NCI-H187 treated with DMSO at 0.1 percent for 48 hours (cell line): ENCODE data around the gene TMC3.
A peak's percentile ranks its signal among the peaks of the same experiment; 100 is the strongest.
"Not testable (repeated sequence)": the region's sequence is repeated elsewhere in the genome, so short reads cannot be mapped to it uniquely, and the experiment has no call there.

ENCODE experiments used
- DNase-seq: peaks from one replicate; lab custom pipeline; 2025; lab: John Stamatoyannopoulos, UW

TMC3 gene

DNA sequence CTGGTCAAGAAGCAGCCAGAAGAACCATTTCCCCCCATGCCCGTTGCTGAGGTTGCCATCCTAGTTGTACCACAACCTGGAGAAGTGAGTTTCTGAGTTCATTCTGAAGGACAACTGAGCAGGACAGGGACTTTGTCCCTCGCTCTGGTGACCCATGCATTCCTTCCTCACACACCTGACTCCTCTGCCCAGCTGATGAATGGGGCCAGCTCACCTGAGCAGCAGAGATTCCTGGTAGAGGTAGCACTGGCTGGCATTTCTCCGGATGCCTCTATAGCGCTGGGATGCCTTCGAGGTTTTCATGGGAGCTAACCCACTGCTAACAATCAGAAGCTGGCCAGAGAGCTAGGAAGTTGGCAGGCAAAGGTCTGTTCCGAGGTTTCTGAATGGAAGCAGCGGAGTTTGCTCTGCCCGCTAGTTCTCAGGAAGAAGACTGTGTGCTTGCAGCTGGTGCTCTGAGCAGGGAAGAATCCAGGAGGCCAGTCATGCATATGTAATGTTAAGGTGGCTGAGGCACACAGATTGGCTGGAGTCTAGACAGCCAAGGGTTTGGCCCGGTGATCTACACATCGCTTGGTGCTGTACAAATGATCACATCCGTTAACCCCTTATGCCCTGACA is at the start of gene TMC3:
Gene TMC3 (minus strand): TSS at position 439 of the 621 bp plus-strand sequence. CDS start 136 bp downstream, at position 303.
- DNase-seq, result no peak

DNA sequence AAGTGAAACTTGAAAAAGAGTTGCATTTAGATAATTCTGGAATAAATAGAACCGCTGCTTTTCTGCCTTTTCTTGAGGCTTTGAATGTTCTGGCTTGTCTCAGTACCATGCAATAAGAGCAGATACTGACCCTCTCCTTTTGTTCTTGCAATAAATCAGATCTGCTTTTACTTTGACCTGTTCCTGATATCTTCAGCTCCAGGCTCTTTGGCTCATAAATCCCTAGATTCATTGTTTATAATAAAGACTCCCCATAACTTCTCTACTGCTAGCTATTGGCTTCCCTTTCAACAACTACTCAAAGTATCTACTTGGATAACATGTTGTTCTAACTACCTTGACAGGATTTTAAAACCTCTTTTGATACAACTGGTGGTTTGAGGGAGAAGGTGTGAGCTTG is 47.4 kb upstream of the TMC3 start:
- DNase-seq, result no peak

DNA sequence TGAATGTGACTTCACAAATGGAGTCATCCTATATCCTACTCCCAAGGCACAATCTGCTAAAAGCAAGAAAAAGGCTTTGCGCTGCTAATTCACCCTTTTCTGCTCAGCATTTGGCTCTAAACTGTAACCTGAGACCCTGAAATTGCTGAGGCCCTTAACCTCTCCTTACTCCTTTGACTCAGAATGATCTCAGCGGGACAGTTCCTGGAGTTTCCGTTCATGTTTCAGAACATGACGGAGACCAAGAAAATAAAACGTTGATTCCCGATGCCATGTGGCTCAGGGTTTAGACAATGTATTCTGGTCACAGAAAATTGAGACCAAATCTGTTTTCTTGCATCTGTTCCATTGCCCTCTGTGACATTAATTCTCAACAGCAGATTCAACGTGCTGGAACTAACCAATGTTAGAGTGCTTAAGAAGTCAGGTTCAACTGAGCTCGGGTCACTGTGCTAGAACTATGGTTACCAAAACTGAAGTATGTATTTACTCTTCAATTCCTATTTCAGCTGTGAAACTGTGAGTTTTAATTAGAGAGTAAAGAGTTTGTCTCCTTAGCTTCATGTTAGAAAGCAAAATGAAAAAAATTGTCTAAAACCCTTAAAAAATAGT is 45.4 kb upstream of the TMC3 start:
- DNase-seq, result peak; percentile 9

DNA sequence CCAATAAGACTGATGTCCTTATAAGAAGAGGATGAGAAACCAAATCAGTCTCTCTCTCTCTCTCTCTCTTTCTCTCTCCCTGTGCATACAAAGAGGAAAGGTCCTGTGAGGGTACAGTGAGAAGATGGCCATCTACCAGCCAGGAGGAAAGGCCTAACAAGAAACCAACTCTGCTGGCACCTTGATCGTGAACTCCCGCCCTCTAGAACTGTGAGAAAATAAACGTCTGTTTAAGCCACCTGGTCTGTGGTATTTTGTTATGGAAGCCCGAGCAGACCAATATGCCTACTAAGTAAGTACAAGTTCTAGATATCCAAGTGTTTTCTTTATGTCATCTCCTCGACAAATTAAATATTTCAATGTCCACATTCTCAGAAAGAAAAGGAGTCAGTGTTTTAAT is 44.9 kb upstream of the TMC3 start:
- DNase-seq, result no peak

DNA sequence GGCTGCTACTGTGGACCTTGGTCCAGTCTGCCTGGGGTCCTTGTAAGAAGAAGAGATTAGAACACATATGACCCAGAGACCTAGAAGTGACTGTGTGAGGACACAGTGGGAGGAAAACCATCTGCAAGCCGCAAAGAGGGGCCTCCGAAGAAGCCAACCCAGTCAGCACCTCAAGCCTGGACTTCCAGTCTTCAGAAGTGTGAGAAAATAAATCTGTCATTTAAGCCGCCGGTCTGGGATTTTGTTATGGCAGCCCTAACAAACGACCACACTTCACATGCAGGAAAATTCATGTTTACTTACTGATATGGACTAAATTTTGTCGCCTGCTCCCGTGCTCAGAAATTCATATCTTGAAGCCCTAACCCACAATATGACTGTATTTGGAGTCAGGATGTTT is 44.4 kb upstream of the TMC3 start:
- no peak for DNase-seq

DNA sequence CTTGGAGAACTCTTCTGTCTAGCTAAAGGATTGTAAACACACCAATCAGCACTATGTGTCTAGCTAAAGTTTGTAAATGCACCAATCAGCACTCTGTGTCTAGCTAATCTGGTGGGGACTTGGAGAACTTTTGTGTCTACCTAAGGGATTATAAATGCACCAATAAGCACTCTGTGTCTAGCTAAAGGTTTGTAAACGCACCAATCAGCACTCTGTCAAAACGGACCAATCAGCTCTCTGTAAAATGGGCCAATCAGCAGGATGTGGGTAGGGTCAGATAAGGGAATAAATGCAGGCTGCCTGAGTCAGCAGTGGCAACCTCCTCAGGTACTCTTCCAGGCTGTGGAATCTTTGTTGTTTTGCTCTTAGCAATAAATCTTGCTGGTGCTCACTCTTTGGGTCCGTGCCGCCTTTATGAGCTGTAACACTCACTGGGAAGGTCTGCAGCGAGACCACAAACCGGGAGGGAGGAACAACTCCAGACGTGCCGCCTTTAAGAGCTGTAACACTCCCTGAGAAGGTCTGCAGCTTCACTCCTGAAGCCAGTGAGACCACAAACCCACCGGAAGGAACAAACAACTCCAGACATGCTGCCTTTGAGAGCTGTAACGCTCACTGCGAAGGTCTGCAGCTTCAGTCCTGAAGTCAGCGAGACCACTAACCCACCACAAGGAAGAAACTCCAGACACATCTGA is 40.4 kb upstream of the TMC3 start:
- not testable (repeated sequence) for DNase-seq

DNA sequence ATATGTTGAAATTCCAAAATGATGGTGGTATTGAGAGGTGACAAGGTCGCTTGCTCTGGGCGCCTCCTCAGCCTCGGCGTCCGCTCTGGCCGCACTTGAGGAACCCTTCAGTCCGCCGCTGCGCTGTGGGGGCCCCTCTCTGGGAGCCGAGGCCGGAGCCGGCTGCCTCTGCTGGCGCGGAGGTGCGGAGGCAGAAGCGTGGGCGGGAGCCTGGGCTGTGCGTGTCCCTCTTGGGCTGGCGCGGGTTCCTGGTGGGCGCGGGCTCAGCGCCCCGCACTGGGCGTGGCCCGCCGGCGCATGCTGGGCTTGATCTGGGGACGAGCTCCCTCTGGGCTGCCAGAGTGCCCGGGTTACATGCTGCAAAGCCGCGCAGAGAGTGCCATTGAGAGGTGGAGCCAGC is 39.8 kb upstream of the TMC3 start:
- no peak for DNase-seq

DNA sequence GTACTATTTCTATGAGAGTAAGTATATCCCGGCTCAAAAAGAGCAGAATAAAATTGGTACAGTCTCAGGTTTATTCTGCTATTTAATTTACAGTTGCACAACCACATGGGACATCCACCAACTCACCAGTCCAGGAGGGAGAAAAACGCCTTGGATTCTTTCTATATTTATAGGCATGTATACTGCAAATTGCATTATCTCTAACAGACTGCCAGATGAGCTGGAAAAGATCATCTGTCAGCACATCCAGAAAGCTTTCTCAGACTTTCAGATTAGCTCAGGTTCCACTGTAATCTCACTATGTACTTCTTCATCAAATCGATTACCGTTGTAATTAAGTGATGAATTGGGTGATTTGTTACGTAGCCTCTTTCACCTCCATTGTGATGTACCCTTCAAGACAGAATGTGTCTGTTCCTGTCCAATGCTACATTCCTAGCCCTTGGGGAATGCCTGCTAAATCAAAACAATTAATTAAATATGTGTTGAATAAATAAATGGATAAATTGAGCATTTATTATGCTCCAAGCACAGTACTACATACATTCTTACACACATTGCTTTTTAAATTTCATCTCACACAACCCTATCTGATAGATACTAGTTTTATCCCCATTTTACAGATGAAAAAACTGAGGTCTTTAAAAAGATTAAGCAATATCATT is 38.1 kb upstream of the TMC3 start:
- no peak for DNase-seq

DNA sequence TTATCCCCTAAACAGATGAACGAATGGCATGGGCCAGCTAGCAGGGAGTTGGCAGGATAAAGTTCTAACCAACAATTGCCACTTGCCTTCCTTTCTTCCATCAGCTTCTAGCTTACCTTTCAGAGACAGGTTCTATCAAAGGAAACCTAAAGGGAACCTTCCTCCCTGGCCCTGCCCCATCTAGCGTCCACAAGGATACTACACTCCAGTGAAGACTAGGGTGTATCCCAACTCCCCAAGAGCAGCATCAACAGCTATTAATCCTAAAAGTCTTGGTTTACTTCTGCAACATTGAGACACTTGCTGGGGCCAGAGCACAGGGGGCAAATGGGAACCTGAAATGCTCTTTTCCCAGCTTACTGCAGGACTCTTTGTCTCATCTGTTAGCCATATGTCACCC is 37.0 kb upstream of the TMC3 start:
- no peak for DNase-seq

DNA sequence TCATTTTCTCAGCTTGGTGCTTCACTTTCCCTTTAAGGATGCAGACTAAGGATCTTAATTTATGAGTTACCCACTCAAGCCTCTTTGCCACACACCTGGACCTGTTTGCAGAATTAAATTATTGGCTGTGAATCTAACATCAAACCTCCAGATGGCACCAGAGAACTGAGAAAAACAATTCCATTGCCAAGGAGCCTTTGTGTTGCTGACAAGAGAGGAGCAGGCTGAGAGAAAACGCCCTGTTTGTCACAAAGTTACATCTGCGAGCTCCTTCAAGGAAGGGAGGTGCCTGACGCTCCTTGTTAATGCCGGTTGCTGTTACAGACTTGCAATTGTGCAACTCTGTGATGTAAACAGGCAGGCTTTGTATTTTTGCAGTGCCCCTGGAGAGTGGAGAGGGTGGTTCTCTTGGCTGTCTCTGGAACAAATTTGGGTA is 36.3 kb upstream of the TMC3 start:
- peak; percentile 55 for DNase-seq

DNA sequence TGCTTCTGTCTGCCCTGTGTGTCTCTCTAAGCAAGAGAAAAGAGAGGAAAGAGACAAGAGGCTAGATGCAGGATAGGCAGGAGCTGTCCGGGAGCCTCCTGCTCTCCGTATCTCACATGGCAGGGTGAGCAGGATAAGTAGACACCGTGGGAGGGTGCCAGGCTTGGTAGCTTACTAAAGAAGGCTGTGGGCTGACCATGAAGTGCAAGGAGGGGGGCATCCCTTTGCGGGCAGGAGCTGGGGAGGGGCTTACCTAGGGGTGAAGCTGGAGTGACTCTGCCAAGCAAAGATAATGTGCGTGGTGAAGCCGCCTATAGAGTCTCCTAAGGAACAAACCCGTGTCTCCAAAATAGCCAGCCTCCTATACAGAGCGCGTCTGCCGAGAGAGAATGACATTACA is 33.7 kb upstream of the TMC3 start:
- no peak for DNase-seq

DNA sequence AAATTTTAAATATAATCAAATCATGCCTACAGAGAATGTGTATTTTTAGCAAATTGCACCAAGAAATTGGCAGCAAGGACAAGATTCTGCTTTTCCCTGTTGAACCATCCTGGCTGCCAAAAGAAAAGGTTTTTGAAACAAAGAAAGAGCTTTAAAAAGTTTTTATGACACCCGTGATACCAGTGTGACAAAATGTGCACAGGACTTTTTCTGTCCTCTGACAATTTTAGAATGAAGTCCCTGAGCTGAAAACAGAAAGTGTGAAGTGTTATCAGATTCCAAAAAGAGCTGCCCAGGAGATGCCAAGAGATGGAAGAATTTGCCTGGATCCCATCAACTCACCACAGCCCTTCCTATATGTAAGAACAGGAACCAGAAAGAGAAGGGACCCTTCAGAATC is 33.2 kb upstream of the TMC3 start:
- no peak for DNase-seq

DNA sequence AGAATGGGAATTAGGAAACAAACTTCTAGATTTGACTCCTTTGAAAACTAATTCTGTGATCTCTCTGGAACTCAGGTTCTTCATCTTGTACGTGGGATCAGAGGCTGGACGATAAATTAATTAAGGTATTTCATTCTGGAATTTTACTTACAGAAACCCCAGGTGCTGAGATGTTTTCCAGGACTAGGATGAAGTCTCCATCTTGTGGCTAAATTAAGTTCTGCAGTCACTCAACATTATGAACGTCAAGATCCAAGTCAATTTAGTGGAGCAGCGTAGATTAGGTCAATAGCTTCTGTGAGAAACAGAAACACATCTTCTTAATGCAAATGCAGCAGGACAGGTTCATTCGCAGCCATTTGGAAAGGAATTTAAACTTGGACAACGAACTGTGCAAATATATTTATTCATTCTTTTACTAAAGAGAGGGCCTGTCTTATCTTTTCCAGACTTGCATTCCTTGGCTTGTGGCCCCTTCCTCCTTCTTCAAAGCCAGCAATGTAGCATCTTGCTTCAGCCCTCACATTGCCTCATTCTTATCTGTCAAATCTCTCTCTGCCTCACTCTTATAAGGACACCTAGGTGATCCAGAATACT is 26.7 kb upstream of the TMC3 start:
- DNase-seq, result no peak

DNA sequence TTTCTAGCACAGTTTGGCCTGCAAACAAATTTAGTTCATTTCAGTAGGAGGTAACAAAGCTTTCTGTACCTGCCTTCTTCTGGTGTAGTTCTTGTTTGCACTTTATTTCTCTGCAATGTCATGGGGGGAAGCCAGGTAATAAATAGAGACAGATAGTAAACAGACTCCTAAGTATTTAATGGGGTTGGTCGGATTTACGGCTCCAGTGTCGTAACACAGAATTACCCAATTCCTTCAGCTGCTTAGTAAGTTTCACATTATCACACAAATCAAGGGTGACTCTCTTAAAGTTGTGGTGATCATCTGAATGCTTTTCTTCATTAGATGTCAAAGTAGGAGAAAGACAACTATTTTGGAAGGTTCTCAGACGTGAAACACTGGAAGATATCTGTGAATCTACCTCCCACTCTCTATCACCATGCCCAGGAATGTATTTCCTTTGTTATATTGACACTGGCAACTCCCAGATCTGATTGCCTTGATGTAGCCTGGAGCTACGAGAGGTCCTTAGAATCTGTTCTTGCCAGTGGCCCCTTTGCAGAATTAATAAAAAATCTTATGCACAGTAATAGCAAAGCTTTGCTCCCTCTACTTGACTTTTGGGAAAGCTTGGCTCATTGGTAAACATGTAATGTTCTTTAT is 25.0 kb upstream of the TMC3 start:
- DNase-seq, result no peak

DNA sequence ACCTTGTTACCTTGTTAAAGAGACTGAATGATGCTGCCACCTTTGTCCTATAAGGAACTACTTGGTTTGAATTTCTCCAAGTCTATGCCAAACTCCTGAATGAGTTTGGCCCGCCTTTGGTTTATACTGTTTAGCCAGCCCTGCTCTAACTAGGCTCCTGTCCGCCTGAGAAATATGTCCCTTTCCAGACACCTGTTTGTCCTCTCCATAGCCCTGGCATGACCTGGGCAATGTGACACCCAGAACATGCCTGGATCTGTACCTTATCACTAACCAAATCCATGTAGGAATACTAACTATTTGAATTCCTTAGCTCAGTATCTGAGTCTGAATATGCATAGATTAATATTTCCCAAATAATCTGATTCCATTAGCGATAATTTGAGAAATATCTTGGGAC is 24.4 kb upstream of the TMC3 start:
- DNase-seq, result no peak

DNA sequence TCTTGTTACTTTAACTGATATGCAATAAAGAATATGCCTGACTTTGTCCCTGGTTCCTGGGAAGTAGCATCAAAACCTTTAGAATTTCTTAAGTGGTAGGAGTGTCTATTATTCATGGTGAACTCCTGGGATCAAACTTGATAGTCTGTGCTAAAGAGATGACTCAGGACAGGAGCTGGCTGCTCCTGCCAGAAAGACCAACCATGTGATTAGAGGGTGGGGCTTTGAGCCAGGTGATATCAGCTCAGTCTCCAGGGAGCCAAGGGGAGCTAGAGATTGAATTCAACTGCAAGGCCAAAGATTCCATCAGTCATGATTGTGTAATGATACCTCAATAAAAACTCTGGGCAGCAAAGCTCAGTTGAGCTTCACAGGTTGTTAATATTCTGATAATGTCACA is 20.6 kb upstream of the TMC3 start:
- no peak for DNase-seq

DNA sequence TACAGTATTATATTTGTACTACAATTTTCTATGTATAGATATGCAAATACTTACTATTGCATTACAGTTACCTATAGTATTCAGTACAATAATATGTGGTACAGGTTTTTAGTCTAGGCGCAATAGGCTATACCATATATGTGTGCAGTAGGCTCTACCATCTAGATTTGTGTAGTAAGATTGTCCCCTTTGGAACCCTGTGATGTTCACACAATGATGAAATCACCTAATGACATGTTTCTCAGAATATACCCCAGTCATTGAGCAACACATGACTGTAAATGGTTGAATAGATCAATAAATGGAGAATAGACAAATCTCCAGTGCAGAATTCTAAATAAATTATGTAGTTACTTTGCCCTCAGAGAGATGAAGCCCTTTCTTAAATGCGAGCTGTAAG is 17.6 kb upstream of the TMC3 start:
- no peak for DNase-seq

DNA sequence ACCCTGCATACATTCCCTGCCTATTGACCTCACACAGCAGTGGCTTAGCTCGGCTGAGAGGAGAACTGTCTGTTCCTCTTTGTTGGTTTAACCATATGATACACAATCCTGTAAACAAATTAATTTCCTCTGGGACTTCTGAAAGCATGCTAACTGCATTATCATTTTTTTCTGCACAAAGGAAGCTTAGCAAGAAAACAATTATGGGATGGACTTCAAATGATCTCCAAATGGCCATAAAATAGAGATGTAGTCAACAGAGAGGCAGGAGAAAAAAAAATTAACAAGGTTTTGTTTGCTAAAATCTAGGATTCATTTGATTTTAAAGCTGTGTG is 14.4 kb upstream of the TMC3 start:
- DNase-seq, result no peak

DNA sequence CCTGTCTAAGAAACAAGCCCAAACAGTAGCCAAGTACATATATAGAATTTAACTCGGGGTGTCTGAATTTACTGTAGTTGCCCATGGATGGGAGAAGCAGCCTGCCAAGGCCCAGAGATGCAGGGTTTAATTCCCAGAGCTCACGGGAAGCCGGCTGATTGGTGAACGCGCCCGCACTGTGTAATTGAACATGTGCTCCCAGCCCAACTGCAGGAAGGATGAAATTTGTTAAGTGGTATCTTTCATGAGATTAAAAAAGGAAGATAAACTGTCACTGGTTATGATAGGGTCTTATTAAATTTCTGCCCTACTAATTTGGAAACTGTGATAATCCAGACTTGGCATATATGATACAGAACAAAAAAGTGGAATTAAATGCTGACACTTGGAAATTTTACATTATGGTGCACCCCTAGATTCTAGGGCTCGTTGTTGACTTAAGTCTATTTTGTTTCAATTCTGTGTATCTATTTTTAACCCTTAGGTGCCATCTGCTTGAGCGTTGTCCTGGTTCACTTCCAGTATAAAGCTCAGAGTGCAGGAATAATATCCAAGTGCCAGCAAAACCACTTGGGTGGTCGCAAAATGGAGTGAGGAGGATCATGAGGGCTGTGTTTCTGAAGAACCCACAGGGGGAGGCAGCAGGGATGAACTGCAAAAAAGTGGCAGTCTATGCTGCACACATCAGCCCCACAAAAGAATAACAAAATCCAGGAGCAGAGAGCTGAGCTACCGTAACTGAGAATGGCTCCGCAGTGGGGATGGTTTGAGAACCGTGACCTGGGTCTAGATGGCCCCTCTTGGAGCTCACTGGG is 13.8 kb upstream of the TMC3 start:
- DNase-seq, result no peak

DNA sequence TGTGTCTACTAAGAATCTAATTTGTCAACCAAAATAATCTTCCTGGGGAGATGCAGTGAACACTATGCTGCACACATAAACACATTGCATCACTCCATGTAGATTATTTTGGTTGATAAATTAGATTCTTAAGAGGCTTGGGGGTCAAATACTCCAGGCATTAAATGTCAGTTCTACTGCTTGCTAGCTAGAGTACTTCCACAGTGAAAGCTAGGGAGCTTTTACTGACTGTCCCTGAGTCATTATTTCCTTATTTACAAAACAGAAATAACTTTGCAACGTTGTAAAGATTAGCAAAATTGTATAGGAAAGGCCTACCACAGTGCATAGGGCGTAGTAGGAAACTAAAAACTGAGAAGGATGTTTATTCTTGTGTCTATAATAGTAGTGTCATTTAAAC is 12.9 kb upstream of the TMC3 start:
- no peak for DNase-seq

DNA sequence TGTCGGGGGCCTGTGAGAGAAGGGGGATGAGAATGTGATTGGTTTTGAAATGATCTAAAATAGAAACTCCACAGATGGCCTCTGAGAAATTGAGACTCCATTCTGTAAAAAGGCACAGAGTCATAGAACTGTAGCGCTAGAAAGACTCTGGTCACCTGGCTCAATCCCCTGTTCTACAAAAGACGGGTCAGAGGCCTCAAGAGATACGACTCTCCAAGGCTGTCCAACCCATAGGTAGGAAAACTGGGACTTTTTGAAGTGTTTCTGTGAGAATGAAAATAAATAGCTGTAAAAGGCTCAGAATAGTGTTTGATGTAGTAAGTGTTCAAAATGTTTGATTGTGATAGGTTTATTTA is 11.7 kb upstream of the TMC3 start:
- no peak for DNase-seq
